NCI-H82 treated with DMSO at 0.1 percent for 48 hours (cell line): ENCODE data around the gene PTPN3.

ENCODE experiments used
- DNase-seq: peaks from one replicate; lab custom pipeline; 2025; ENCODE audit not compliant: unreplicated experiment; lab: John Stamatoyannopoulos, UW

Gene PTPN3

DNA sequence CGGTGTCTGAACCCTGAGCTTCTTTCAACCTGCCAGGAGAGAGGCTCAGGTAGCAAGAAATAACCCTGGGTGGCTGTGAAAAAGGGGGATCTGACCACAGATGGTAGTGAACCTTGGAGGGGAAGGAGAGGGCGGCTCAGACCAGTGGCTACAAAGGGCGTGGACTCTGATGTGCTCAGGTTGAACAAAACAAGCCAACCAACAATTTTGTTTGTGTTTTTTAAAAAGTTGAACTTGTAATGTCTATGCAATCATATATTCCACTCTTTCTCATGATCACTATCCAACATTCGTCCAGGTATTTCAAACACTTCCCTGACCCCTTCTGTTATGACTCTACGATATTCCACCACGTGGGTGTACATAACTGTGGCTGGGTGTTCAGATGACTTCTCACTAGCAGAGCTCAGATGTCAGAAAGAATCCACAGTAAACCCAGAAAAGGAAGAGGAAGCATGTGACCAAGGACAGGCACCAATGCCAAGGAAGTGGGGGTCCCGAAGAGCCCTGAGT, 20.0 kb downstream of the PTPN3 start:
- DNase-seq, result no peak

DNA sequence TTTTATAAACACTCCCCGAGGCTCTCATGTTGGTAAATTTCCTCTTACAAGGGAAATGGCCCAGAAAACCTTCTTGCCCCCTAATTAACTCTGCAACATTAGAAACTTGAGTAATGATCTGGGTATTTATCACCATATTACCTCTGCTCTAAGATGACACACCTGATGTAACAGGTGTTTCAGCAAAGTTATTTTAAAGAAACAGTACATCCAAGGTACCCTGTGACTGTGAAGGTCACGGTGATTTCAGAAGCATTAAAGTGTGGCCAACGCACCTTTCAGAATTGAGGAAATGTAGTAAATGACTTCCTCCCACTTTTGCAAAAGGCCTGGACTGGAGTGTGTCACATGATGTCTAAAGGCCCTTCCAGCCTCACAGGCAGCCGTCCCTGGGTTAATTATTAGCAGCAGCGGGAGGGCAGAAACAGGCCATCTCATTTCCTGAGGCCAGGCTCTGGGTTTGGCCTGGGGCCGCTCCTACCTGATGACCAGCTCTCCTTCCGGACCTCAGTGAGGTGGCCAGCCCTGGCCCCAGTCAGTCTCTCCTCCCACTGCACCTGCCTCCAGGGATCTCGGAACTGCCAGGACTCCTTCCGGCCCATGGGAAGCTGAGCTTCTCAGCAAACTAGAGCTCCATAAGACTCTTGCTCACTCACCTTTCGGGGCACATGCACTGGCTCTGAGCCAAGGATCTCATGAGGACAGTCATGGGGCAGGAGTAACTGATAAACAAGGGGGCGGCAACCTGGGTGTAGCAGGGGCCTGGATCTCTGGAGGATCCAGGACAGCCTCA, 20.7 kb downstream of the PTPN3 start:
- DNase-seq, result no peak

DNA sequence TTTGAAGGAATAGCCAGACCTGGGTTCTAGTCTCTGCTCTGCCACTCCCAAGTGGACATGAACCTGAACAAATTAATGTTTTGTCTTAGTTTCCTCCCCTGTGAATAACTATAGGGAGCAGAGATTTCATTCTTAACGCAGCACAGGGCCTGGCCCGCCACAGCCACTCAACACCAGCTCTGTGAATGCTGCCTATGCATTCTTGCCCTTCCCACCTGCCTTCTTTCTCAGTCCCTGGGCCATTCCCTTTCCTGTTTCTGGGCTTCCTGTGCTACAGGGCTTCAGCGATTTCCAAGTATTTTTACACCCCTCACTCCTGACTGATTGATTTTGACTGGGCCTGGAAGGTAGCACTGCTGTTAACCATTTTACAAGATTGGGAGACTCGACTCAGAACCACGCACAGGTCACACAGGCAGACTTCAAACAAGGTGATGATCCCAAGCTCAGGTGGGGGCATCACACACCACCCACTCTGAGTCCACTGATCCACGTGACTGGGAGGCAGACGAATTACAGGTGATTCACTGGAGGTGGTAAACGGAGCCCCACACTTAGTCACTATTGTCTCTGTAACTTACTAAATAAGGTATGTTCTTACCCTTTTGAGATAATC, 21.4 kb downstream of the PTPN3 start:
- DNase-seq, result no peak

DNA sequence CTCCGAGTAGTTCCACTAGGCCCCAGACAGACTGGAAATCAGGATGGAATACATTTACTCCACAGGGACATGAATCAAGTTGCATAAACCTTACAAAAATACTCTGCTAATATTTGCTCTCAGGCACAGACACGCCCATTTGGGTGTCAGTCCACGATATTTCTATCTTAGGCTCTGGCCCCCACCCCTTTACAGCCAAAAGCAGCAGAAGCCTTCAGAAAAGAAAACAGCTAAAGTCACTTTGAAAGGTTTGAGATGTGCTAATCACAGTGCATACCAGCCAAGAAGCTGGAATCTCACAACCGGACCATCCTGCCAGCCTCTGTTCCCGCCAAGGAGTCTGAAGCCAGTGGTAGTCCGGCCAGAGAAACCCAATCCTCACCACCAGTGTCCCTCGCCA, 22.6 kb downstream of the PTPN3 start:
- DNase-seq, result no peak

GRCh38 chr9:109474944-109475343, 23.2 kb downstream of the PTPN3 start:
- no peak for DNase-seq

DNA sequence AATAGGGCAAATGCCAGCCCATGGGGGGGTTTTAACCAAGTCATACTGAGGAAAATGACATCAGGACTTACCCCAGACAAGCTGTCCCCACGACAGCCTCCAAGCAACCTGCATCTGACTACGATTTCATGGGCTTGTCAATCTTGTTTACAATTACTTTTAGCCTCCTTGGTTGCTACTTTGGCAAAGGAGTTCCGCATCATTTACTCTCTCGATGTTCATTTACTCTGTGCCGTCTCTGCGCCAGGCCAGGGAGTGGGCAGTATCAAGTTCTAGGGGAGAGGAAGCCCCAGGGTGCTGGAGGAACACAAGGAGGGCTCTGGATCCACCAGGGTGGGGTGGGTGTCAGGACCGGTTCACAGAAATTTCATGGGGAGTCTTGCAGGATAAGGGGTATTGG, 23.9 kb downstream of the PTPN3 start:
- no peak for DNase-seq

DNA sequence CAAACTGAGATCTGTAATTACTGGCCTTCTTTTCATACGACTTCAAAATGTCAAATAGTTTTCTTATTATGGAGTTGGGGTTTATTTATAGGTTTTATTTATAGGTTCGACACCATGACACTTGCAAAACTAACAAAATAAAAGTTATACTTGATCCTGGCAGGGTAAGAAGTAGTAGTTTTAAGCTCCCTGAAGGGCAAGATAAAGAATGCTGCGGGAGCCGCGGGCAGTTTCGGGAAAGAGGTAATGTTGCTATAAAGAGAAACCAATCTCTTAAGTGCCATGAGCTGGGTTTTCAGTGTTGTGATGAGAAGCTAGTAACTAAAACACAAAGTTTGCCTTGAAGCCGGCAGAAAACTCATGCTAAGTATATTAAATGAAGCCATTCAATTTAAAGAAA, 24.8 kb downstream of the PTPN3 start:
- no peak for DNase-seq

DNA sequence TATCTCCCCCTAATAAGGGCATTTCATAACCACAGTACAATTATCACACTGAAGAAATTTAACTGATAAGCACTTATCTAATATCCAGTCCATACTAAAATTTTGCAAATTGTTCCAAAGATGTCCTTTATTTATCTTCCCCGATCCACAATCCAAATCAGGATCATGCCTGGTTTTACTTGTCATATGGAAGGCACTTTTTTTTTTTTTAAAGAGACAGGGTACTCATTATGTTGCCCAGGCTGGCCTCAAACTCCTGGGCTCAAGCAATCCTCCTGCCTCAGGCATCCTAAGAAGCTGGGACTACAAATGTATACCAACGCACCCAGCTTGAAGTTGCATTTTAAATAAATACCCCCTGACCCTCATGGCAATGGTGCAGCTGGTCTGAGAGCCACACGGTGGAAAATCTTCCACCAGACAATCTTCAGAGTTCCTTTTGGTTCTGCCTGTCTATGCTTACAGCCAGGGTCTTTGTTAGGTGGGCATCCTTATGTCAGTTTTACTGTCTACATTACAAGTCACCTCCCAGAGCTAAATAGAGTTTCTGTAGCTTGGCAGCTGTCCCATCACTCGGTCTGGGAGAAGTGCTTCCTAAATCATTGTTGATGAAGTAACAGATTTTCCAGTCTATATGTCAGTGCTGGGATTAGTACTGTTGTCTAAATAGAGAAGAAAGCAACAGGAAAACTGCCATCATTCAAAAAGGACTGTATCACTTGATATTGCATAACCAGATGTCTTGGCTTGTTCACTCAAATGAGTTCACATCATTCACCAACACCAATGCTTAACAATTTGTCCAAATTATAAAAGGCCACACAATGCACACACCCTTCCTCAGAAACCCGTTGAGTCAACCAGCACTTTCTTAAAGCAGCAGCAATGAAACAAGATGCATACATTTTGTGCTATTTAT, 26.4 kb downstream of the PTPN3 start:
- DNase-seq, result no peak

DNA sequence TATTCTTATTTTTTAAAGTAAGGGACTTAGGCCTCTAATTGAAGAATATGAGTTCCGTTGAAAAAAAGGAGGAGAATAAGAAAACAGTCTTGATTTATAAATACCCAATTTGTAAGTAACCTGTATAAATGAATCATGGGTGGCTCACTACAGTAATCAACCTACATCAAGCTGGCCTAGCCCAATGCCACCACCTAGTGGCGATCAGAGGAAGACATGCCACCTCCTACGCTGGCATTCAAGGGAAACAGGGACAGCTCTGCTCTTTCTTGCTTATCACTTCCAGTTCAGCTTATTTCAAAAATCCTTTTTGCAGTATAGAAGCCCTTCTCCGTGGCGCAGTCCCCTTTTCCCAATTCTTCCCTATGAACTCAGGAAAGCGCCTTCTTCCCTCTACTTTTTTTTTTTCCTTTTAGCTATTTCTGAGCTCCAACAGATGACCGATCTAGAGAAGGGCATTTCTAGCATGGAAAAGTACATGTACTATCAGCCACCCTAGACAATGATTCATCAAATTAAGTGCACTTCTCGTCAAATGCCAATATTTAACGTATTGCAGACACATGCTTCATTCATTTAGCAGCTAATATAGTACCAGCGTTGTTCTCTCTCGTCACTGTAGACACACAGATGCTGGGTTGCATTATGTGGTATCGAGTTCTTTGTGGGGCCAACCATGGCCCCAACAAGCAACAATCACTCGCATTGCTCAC, 28.3 kb downstream of the PTPN3 start:
- peak; percentile 63 for DNase-seq

DNA sequence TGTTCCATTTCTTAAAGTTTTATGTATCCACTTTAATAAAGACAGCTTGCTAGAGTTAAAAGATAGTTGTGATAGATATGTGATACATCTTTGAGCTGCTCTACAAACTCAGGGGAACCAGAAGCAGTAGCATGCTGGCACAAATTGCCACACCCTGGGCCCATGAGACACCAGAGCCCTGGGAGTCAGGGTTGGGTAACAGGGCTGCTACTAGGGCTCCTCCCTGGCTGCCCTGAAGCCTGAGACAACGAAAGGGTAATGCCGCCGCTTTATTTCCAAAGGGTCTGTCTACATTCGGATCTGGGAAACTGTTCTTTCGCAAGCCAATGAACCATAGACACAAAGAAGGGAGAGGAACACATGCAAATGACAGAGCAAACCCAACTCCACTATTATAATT, 29.2 kb downstream of the PTPN3 start:
- no peak for DNase-seq

DNA sequence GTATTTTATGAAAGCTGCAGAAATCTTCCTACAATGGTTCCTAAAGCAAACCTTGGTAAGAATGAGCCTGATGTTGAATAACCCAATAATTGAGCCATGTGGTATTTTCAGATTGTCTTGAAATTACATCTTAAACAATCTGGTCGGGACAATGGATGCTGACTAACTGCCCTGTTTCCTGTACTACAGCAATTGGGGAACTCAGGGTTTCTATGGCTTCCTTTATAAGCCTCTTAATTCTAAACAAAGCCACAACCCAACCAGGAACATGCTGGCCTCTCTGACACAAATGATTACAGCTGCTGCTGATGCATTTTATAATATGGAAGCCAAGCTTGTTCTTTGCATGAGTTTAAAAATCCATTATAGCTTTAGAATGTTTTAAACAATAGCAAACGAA, 30.2 kb downstream of the PTPN3 start:
- DNase-seq, result peak; percentile 17

DNA sequence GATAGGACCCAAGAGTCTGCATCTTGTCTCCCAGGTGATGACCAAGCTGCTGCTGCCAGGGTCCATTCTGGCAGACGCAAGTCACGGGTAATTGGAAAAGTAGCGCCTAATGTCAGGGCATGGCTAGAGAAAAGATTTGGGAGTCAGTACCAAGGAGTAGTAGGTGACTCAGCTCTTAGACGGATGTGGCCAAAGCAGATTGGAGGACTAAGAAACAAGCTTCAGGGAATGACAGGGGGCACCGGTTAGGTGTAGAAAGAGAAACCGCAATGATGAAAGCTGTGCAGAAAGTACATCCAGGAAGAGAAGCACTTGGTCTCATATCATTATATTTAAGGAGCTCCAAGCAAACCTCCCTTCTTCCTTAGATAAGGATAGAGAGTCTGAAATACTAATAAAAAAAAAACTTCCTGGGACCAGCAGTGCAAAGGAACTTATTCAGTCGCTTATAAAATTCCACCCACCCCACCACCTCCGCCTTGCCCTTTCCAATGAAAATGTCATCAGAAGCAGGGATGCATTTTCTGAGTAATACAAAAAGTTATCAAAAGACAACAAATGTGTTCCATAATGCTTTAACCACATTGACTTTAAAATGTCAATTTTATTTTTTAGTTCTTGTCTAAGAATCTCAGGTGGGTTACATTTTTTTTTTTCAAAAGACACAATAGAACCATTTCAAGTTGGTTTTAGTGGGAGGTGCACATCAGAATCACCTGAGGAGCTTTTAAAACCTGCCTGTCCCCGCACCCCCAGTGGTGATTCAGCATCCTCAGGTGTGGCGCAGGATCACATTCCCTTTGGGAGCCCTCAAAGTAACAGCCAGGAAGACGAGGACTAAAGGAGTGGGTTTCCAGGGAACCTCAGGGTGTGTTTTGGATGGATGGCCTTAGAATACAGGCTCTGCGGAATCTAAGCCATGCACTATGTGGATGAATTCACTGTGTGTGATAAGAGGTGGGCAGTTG, 31.2 kb downstream of the PTPN3 start:
- DNase-seq, result no peak

DNA sequence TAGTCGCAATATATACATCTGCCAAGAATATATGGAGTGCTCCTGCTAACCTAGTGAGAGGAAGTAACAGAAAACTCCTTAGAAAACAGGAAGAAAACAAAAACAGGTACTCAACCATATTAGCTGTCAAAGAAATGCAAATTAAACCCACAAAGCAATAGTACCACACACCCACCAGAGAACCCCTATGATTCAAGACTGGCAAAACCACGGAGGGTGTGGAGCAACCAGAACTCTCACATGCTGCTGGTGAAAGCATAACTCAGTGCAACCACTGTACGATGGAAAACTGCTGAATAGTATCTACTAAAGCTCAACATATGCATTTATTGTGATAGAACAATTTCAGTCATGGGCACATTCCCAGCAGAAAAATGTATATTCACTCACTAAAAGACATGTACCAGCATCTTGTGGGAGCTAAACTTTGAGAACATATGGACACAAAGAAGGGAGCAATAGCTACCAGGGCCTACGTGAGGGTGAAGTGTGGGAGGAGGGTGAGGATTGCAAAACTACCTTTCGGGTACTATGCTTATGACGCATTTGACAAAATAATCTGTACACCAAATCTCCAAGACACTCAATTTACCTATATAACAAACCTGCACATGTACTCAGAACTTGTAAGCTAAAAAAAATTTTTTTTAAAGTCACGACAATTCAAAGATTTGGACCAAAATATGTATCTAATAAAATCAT, 34.0 kb downstream of the PTPN3 start:
- DNase-seq, result no peak

DNA sequence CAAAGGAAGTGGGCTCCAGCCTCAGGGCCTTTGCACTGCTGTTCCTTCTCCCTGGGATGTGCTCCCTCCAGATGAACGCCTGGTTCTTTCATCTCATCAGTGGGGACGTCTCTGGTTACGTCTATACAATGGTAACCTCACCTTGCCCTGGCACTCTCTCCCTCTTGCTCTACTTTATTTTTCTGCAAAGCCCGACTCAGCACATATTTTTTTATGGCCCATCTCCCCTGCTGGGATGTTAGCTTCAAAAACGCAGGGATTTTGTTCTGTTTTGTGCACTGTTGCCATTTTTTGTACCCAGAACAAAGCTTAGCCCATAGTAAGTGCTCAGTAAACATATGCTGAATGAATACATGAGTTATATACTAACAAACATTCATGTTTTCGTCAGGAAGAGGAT, 37.5 kb downstream of the PTPN3 start:
- DNase-seq, result no peak

DNA sequence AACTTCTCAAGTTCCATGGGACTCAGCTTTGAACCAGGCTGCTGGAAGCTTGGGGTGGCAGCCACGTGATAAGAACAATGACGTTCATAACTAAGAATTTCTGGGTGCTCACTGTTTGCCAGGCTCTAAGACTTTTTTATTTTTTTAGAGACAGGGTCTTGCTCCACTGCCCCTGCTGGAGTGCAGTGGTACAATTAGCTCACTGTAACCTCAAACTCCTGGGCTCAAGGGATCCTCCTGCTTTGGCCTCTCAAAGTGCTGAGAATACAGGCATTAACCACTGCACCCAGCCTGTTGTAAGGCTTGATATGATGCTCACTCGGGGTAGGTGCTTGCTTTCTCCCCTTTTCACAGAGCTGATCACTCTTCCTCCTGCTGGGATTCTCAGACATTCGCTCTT, 38.7 kb downstream of the PTPN3 start:
- DNase-seq, result no peak

GRCh38 chr9:109458453-109459211, 39.5 kb downstream of the PTPN3 start:
- DNase-seq, result no peak

DNA sequence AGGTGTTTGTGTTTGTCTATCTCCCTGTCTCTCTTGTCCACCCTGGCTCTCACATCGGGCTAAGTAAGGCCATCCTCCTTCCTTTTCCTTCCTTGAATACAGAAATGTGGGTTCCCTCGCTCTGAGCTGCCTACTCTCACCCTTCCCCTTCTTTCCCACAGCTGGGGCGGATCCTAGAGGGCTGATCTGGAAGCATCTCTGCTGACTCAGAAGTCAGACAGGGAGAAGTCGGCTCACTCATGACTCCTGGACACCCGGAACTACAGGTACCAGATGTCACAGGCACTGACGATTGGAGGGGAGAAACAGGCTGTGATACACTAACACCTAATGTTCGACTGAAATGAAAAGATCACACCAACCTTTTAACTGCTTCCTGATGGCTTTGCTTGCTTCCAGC, 41.3 kb downstream of the PTPN3 start:
- DNase-seq, result no peak

DNA sequence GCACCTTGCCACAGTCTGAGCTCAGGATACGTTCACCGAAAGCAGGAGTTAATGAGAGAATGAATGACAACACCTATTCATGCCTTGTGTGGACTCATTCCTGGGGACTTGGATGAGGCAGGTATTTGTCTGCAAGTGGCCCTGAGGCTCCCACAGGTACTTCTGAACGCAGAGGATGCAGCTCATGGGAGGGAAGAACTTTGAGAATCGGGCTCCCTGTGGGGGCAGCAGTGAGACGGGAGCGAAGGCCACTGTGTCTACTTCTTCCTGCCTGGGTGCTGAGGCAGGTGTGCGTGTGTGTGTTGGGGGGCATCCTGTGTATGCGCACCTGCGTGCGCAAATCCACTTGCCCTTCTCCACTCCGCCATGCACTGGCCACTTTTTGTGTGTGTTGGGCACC, 42.2 kb downstream of the PTPN3 start:
- no peak for DNase-seq

- no peak for DNase-seq
These were observed 42.7 kb downstream of the PTPN3 start for GRCh38 chr9:109455391-109455790.
